Stimulated activated CD8-positive, alpha-beta memory T cell treated with anti-CD3 and anti-CD28 coated beads, Interleukin-15, amount 100 ng/mL, for 48 hours (primary cell): ENCODE measurements around the gene TTC36.
"Not testable (repeated sequence)": the region's sequence is repeated elsewhere in the genome, so short reads cannot be mapped to it uniquely, and the experiment has no call there.

Experiments
- DNase-seq, 2 donors: peaks; one replicate each; pipeline ENCODE4 v3.0.0-alpha.2; 2020; ENCODE audit warnings: low read depth in 2 of 2

The TTC36 gene, protein sequence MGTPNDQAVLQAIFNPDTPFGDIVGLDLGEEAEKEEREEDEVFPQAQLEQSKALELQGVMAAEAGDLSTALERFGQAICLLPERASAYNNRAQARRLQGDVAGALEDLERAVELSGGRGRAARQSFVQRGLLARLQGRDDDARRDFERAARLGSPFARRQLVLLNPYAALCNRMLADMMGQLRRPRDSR

GRCh38 chr11:118527109-118527508 is at the start of gene TTC36:
Gene TTC36 (plus strand): TSS chr11:118527474. CDS start chr11:118527495, 21 bp downstream.
- no peak for DNase-seq

GRCh38 chr11:118481238-118481637 is 46.0 kb upstream of the TTC36 start:
- DNase-seq, result not testable (repeated sequence)

GRCh38 chr11:118484405-118484804 is 42.9 kb upstream of the TTC36 start:
- no peak for DNase-seq

DNA sequence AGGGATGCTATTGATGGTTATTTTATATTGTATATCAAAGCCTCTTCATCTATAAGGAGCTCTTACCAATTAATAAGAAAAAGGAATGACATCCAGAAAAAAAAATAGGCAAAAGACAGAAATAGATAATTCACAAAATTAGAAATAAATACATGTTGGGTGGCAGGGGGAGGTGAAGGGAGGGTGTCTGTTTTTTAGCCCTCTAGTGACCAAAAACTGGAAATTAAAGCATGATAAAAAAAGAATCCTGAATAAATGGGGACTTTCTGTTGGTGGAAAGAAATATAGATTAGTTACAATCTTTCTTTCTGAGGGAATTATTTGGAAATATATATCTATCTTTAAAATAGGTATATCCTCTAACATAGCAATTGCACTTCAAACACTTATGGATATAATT is 42.0 kb upstream of the TTC36 start:
- DNase-seq, result no peak

GRCh38 chr11:118488480-118489109 is 38.7 kb upstream of the TTC36 start:
- DNase-seq, result peak; percentile 49 to 51

DNA sequence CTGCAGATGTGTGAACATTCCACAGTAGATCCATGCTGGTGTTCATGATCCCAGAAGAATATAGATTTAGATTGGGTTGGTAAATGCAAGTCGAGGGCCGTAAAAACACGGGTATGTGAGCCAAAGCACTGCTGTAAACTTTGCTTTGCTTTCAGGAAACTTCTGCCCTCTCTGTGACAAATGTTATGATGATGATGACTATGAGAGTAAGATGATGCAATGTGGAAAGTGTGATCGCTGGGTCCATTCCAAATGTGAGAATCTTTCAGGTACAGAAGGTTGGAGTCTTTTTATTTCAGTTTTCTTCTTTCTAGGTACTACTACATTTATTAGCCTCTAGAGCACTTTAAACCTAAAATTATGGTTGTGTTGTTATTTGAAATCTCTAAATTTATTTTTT is 36.2 kb upstream of the TTC36 start:
- no peak for DNase-seq

GRCh38 chr11:118497831-118498230 is 29.4 kb upstream of the TTC36 start:
- DNase-seq, result no peak

DNA sequence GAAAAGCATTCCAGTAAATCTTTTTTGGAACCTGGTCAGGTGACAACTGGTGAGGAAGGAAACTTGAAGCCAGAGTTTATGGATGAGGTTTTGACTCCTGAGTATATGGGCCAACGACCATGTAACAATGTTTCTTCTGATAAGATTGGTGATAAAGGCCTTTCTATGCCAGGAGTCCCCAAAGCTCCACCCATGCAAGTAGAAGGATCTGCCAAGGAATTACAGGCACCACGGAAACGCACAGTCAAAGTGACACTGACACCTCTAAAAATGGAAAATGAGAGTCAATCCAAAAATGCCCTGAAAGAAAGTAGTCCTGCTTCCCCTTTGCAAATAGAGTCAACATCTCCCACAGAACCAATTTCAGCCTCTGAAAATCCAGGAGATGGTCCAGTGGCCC is 24.1 kb upstream of the TTC36 start:
- no peak for DNase-seq

DNA sequence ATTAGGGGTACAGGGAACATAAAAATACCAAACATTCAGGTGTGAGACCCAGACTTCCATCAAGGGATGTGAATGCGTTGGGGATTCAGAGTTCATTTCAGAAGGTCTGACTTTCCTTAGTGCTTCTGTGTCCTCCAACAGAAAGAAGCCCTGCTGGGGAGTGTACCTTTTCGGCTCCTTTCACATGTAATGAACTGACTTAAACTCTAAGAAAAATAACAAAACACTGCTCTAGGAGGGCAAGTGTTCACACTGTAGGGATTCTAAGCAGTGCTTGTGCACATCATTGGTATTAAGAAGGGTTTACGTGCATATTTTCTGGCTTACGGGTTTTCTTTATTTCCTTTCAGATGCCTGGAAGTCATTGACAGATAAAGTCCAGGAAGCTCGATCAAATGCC is 15.7 kb upstream of the TTC36 start:
- no peak for DNase-seq

GRCh38 chr11:118514103-118514502 is 13.2 kb upstream of the TTC36 start:
- no peak for DNase-seq

- DNase-seq, result no peak
Measured at GRCh38 chr11:118519549-118519948, 7.7 kb upstream of the TTC36 start.

DNA sequence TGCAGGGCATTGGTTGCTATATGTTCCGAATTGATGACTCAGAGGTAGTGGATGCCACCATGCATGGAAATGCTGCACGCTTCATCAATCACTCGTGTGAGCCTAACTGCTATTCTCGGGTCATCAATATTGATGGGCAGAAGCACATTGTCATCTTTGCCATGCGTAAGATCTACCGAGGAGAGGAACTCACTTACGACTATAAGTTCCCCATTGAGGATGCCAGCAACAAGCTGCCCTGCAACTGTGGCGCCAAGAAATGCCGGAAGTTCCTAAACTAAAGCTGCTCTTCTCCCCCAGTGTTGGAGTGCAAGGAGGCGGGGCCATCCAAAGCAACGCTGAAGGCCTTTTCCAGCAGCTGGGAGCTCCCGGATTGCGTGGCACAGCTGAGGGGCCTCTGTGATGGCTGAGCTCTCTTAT is 5.4 kb upstream of the TTC36 start:
- DNase-seq, result no peak

DNA sequence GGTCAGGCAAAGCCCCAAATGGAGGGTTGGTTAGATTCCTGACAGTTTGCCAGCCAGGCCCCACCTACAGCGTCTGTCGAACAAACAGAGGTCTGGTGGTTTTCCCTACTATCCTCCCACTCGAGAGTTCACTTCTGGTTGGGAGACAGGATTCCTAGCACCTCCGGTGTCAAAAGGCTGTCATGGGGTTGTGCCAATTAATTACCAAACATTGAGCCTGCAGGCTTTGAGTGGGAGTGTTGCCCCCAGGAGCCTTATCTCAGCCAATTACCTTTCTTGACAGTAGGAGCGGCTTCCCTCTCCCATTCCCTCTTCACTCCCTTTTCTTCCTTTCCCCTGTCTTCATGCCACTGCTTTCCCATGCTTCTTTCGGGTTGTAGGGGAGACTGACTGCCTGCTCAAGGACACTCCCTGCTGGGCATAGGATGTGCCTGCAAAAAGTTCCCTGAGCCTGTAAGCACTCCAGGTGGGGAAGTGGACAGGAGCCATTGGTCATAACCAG is 4.7 kb upstream of the TTC36 start:
- DNase-seq, result no peak

GRCh38 chr11:118524356-118524755 is 2.9 kb upstream of the TTC36 start:
- DNase-seq, result no peak

DNA sequence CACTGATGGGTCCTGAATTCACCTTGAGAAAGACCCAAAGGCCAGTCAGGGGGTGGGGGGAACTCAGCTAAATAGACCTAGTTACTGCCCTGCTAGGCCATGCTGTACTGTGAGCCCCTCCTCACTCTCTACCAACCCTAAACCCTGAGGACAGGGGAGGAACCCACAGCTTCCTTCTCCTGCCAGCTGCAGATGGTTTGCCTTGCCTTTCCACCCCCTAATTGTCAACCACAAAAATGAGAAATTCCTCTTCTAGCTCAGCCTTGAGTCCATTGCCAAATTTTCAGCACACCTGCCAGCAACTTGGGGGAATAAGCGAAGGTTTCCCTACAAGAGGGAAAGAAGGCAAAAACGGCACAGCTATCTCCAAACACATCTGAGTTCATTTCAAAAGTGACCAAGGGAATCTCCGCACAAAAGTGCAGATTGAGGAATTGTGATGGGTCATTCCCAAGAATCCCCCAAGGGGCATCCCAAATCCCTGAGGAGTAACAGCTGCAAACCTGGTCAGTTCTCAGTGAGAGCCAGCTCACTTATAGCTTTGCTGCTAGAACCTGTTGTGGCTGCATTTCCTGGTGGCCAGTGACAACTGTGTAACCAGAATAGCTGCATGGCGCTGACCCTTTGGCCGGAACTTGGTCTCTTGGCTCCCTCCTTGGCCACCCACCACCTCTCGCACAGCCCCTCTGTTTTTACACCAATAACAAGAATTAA is 2.4 kb upstream of the TTC36 start:
- DNase-seq, result no peak

DNA sequence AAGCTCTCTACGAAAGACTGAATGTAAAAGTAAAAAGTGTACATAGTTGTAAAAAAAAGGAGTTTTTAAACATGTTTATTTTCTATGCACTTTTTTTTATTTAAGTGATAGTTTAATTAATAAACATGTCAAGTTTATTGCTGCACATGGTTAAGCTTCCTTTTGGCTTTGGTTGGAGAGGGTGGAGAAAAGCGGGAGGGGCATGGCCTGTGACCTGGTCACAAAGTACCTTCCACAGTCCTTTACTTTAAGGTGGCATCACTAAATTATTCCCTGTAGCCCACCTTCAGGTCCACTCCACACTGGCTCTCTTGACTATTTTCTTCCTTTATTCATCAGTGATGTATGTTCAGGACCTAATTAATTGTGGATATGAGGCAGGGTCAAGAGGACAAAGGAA is 586 bp upstream of the TTC36 start:
- DNase-seq, result no peak

DNA sequence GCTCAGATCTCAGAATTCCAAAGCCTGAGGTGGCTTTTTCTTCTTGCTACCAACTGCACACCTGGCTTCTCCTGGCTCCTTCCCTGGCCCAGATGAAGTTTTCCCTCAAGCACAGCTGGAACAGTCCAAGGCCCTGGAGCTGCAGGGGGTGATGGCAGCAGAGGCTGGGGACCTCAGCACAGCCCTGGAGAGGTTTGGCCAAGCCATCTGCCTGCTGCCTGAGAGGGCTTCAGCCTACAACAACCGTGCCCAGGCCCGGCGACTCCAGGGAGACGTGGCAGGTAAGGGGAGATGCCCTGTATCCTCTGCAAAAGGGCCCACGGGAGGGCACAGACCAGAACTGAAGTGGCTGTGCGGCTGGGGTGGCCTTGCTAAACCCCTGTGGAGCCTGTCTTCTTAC is 1.2 kb downstream of the TTC36 start:
- no peak for DNase-seq

DNA sequence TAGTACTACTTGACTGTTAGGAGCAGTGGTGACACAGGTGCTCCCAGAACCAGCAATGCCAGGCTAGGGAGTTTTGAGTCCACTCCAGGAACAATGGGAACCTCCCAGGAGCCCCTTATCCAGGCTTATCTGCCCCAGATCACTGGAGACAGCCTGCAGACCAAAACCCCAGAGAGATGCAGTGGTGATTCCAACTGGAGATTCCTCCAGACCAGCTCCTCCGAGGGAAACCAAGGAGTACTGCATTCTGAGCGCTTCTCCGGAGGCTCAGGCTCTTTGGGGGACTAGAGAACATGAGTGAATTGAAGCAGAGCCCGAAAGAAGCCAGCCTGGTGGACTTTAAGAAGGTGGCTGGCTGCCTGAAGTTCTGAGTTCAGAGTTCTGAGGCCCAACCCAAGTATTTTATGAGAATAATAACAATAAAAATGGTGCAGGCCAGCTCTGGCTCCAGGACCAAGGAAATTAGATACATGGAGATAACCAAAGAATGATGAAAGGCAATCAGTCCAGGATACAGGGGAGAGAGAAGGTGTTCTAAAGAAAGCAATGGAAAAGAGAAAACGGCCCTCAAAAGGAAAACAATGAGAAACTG is 2.4 kb downstream of the TTC36 start:
- DNase-seq, result no peak

- no peak for DNase-seq
Measured at GRCh38 chr11:118530180-118530682, 3.0 kb downstream of the TTC36 start.

GRCh38 chr11:118530683-118531596 is 3.7 kb downstream of the TTC36 start, which contains the start of gene TMEM25:
Gene TMEM25 (plus strand): TSS chr11:118531192. CDS start chr11:118531802, 610 bp downstream.
- peak; percentile 65 to 67 for DNase-seq

GRCh38 chr11:118531597-118532084 is 4.4 kb downstream of the TTC36 start:
- DNase-seq, result no peak
